Measurements from ENCODE around the gene TMEM72.

GRCh38 chr10:44899450-44900080 lies 11.6 kb upstream of the TMEM72 start:
- no peak for TF ChIP-seq EZH2 (IDR thresholded peaks at IDR 0.05; ENCODE audit: borderline replicate concordance, low read depth, low read length, severe bottlenecking)
- TF ChIP-seq CTCF (IDR thresholded peaks at IDR 0.05; ENCODE audit: borderline replicate concordance, extremely low read depth, low read length, poor library complexity, severe bottlenecking) = no peak

Measured in DND-41 (cell line).